HG03575 (cell line): ENCODE measurements around the gene GNAS.
"Not testable (repeated sequence)": the region's sequence is repeated elsewhere in the genome, so short reads cannot be mapped to it uniquely, and the experiment has no call there.

Experiments used
- ATAC-seq: cut with Tn5 transposase; IDR thresholded peaks from one replicate; pipeline ENCODE4 v1.9.1; 2021; ENCODE audit not compliant: unreplicated experiment, insufficient number of reproducible peaks, low FRiP score; ENCODE audit errors: extremely low read depth

The GNAS gene

DNA sequence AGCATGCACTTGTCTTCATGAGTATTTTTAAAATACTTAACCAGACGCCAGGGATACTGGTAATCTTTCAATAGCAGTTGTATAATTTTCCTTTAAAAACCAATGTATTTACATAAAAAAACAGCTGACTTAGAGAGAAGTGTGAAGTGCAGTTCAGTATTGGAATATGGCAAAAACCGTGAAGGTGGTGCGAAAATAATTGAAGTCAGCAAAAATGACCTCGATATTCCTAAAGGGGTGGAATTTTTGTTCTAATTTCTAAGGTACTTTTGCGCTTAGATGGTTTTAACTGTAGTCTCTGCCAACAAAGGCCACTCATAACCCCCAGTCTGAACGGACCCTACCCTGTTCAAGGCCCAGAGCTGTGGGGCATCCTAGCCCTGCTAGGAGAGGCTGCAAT lies 27.1 kb upstream of the GNAS start:
- no peak for ATAC-seq

- no peak for ATAC-seq
Observed at GRCh38 chr20:58826271-58826670, 26.2 kb upstream of the GNAS start.

- ATAC-seq = no peak
Observed at GRCh38 chr20:58828136-58828535, 24.4 kb upstream of the GNAS start.

DNA sequence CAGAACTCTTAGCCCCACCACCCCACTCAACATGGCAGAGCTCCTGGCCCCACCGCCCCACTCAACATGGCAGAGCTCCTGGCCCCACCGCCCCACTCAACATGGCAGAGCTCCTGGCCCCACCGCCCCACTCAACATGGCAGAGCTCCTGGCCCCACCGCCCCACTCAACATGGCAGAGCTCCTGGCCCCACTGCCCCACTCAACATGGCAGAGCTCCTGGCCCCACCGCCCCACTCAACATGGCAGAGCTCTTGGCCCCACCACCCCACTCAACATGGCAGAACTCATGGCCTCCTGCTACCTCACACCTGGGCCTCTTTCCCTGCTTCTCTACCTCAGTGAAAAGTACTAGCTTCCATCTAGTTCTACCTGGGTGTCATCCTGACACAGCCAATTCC lies 23.7 kb upstream of the GNAS start:
- ATAC-seq = not testable (repeated sequence)

DNA sequence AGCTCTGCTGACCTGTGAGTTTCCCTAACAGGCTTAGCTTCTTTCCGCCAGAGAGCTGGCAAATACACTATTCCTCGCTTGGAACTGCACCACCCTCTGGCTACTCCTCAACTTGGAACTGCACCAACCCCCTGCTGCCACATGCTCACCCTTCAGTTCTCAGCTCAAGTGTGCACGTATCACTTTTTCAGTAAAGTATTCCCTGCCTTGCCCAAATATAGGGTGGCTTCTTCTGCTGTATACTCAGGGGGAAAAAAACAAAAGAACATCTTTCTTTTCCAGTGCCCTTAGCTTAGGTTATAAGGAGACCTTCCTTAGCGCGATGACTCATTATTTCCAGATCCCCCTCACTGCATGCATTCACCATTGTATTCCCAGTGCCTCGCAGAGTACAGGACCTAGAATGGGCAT lies 23.0 kb upstream of the GNAS start:
- ATAC-seq = no peak

DNA sequence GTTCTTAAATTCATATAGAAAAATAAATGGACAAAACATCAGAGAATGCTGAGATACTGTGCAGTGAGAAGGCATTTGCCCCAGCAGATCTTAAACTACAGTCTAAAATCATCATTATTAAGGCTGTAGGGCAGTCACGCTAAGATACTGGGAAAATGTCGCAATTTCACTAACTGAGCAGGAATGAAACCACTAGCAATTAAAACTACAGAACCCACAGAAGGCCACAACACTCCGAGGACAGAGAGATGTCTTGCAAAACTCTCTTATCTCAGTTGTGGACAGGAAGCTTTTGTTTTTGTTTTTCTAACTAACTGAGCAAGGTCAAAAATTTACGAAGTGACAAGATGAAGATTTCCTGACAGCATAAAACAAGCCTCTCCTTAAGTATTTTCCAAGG lies 20.1 kb upstream of the GNAS start:
- no peak for ATAC-seq

- no peak for ATAC-seq
Observed at GRCh38 chr20:58833921-58834320, 18.6 kb upstream of the GNAS start.

DNA sequence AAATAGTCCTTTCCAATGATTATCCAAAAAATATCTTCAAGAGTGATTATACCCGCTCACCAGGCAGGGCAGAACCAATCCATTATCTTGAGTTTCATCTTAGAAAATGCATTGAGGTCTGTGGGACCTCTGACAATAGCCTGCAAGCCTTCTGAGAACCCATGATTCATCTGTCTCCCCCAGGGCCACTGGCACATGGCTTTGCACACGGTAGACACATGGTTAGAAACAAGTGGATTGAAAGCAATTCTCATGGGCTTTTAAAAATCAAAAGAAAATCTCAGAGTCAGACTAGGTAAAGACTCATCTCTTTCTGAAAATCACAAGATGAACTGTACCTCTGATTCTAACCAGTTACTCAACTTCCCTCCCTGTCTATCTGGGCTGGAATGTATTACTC lies 17.3 kb upstream of the GNAS start:
- ATAC-seq = no peak

GRCh38 chr20:58836616-58837204 lies 15.8 kb upstream of the GNAS start:
- no peak for ATAC-seq

DNA sequence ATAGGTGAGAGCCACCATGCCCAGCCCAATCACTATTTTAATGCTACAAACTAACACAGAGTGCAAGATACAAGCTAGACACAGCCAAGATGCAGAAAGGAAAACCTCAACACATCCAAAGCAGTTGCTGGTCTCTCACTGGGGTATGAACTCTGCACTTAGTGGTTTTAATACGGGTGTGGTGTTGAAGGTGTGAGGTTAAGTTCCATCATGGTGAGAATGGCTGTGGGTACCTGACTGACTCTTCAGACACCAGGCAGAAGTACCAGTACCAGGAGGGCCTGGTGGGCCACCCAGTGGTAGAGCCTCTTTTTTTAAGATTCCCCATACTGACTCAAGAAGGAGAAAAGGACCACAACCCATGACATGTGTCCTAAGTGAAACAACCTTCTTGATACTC lies 14.8 kb upstream of the GNAS start:
- ATAC-seq = no peak

DNA sequence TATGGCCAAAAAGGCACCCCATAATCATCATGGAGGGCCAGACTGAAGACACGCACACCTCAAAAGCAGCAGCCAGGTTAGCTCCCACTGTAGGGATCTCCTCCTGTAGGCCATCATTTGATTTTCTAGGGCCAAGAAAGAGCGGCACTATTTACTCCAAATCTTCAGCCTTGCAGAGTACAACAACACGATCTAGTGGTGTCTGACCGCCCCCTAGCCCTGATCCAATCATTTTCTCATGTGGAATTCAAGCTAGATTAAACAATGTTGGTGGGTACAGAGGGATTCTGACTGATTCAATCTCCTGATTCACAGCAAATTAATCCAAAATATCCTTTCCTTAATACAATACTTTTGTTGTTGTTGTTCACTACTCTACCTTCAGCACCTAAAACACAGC lies 14.3 kb upstream of the GNAS start:
- no peak for ATAC-seq

DNA sequence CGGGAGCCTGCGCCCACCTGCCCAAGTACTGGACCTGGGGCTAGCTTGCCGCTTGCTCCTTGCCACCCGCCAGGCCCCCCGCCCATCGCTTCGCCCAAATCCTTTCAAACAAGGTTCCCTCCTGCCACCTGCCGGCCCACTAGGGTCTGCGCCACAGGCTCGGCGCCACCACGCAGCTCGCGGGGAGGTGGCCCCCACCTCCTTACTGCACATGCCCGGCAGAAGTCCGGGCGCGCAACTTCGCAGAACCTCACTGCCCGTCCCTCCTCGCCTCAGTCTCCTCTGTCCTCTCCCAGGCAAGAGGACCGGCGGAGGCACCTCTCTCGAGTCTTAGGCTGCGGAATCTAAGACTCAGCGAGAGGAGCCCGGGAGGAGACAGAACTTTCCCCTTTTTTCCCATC lies 13.0 kb upstream of the GNAS start:
- no peak for ATAC-seq

GRCh38 chr20:58839991-58840747 lies 12.3 kb upstream of the GNAS start:
- no peak for ATAC-seq

DNA sequence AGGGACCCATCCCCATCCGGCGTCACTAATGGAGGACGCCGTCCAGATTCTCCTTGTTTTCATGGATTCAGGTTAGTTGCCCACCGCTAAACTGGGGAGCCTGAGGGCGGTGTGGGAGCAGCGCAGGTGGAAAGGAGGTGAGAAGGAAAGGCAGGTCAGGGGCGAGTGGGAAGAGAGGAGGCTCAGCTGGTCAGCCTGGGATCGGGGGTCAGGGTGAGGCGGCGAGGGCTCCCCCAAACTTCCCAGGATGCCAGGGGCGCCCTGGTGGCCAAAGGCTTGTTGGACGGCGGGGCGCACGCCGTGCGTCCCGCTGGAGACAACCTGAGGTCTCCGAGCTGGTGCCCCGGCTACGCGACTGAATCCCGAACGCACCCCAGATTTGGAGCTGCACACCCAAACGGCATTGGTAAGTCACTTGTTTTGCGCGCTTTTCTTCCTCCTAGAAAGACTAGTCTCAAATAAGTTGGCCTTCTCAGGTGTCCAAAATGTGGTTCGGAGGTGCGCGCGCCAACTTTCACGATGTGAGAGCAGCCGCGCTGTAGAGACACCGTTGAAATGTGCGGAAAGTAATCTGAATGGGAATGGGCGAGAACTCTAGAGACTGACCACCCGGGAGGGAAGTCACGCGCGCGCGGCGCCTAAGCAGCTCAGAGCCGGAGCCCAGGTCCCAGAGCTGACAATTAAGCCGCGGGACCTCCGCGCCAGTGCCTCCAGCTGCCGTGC lies 11.5 kb upstream of the GNAS start:
- ATAC-seq = no peak

DNA sequence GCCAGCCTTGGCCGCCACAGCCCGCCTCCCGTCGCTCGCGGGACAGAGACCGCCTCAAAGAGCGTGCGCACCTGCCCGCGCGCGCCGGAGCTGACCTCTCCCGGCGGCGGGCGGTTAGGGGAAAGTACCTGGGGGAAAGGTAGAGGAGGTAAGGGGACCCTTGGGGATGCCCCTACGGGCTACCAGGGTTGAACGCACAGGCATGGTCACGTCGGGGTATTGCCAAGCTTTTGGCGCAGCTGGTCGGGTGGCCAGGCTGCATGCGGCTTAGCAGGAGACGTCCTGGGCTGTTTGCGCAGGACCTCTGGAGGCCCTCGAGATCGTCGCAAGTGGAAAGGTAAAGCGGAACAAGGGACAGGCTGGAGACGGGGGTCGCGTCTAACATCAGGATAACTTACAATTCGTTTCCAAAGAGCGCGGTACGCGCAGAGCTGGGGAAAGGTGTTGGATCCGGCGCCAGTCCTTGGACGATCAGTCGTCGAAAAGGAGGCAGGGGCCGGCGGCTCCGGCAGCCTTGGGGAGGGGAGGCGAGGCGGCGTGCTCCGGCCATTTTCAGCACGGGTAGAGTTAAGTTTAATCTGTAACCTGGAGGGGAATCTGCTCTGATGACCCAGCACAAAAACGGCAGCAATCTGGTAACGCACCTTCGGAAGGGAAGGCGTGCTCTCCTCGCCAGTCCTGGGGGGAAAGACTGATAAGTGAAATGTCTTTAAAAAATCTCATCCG lies 10.8 kb upstream of the GNAS start:
- ATAC-seq = no peak

- ATAC-seq = no peak
Observed at GRCh38 chr20:58842276-58842675, 10.2 kb upstream of the GNAS start.

- ATAC-seq = no peak
Observed at GRCh38 chr20:58843128-58843556, 9.4 kb upstream of the GNAS start.

- ATAC-seq = no peak
Observed at GRCh38 chr20:58845706-58846105, 6.8 kb upstream of the GNAS start.

DNA sequence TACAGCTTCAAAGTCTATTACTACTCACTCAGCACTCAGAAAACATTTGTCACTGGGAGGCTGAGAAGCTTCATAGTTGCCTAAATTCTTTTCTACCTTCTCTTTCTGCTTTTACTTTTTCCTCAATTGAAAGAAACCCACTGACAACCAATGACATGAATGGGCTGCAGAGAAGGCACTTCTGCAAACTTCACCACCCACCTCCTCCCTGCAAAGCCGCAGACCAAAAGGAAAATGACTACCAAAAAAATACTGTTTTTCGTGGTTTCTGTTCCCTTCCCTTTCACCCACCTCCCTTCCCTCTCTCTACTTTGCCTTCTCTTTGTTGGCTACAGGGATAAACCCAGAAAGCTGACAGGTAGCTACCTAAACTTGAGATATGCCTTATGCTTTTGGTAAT lies 5.1 kb upstream of the GNAS start:
- no peak for ATAC-seq
